ENCODE results near the gene NT5DC1. TPM values are rescaled to one million over a fixed set of nuclear protein-coding genes. Genes with fewer than 3 reads are reported as not detected.

Gene NT5DC1
- total and polyA plus RNA-seq, 4 donors, result 8.6 to 49.0 (median 22.1) TPM

DNA sequence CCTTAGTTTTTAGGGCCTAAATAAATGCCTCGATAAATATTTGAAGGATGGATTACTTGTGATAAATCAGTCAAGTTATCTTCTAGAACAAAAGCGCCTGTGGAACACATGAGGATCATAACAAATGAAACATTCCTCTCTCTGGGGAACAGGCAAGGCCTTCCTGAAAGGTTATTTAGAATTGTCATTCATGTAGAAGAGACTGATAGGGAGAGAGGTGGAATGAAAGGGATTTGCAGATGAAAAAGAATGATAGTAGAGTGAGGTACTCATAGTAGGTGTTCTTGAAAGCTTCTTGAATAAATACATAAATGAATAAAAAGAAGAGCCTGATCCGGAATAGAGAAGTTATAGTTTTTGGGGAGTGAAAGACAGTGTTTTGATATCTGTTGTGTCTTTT, 122.7 kb downstream of the NT5DC1 start:
- Histone ChIP-seq H3K36me3 (ENCODE audit: control insufficient read depth in 4 of 4, insufficient read depth in 4 of 4, low read length in 4 of 4) (peaks cover 0 to 10% (median 0%) of the 10 kb centered on the region in 4 donors), H3K27ac (ENCODE audit: low read depth in 1 of 2, low read length in 1 of 2) (no peak overlapping the region), H3K9ac (ENCODE audit: insufficient read depth in 1 of 2, low read length in 2 of 2) (no peak overlapping the region), H3K4me3 (no peak overlapping the region), H3K27me3 (ENCODE audit: control insufficient read depth in 3 of 3, insufficient read depth in 3 of 3, low read length in 2 of 3) (no peaks in the 10 kb centered on the region), H3K9me3 (ENCODE audit: control insufficient read depth in 4 of 4, insufficient read depth in 3 of 4, low read length in 3 of 4) (no peaks in the 10 kb centered on the region), H3K4me1 (ENCODE audit: control insufficient read depth in 5 of 5, insufficient read depth in 5 of 5, low read length in 5 of 5) (no peaks in the 10 kb centered on the region)
- WGBS, 2 donors, result 94 to 98% methylated on average over 3 of the region's 3 CpGs
- DNase-seq (no peak), ATAC-seq (ENCODE audit: insufficient read depth, low FRiP score) (no peak)
- TF ChIP-seq, protein P1, sequence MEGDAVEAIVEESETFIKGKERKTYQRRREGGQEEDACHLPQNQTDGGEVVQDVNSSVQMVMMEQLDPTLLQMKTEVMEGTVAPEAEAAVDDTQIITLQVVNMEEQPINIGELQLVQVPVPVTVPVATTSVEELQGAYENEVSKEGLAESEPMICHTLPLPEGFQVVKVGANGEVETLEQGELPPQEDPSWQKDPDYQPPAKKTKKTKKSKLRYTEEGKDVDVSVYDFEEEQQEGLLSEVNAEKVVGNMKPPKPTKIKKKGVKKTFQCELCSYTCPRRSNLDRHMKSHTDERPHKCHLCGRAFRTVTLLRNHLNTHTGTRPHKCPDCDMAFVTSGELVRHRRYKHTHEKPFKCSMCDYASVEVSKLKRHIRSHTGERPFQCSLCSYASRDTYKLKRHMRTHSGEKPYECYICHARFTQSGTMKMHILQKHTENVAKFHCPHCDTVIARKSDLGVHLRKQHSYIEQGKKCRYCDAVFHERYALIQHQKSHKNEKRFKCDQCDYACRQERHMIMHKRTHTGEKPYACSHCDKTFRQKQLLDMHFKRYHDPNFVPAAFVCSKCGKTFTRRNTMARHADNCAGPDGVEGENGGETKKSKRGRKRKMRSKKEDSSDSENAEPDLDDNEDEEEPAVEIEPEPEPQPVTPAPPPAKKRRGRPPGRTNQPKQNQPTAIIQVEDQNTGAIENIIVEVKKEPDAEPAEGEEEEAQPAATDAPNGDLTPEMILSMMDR (IDR thresholded peaks at IDR 0.05; ENCODE audit: control extremely low read depth, extremely low read depth), result no peak

DNA sequence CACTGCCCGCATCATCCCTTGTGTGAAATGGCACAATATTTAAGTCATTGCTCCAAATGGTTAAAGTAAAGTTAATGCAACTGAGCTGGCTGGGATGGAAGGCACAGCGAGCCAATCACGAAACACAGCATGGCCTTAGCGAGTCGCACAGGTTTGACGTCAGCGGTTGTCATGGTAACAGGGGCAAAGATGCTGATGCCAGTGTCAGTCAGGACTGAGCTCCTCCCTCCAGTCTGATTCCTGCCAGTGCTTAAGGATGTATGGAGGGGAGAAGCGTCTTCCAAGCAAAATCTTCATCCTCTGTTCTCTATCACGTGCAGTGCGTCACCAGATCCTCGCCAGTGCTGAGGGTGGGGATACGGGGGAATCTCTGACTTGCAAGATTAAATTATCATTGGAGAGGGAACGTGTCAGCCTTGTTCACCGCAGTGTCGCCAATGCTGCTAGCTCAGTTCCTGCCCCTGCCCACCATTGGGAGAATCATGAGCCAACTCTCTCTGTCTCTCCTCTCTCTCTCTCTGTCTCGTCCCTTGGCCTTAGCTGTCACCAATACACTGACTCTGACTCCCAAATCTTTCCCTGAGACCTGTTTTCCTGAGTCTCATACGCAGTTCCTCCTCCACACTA, 128.7 kb downstream of the NT5DC1 start:
- ATAC-seq (ENCODE audit: insufficient read depth, low FRiP score) (peak; percentile 41), DNase-seq (peak; percentile 85 to 91 (median 90))
- TF ChIP-seq, protein P1 (IDR thresholded peaks at IDR 0.05; ENCODE audit: control extremely low read depth, extremely low read depth), result no peak
- no peak overlapping the region for H3K4me3 ChIP-seq
- H3K27me3 ChIP-seq (ENCODE audit: control insufficient read depth in 3 of 3, insufficient read depth in 3 of 3, low read length in 2 of 3), result no peaks in the 10 kb centered on the region
- H3K9me3 ChIP-seq (ENCODE audit: control insufficient read depth in 4 of 4, insufficient read depth in 3 of 4, low read length in 3 of 4), result no peaks in the 10 kb centered on the region
- WGBS, 2 donors, result 85 to 86% methylated on average over 17 of the region's 17 CpGs
- H3K36me3 ChIP-seq (ENCODE audit: control insufficient read depth in 4 of 4, insufficient read depth in 4 of 4, low read length in 4 of 4), result peaks cover 0 to 8% (median 2%) of the 10 kb centered on the region in 4 donors
- no peak overlapping the region for H3K27ac ChIP-seq (ENCODE audit: low read depth in 1 of 2, low read length in 1 of 2)
- H3K4me1 ChIP-seq (ENCODE audit: control insufficient read depth in 5 of 5, insufficient read depth in 5 of 5, low read length in 5 of 5), result no peaks in the 10 kb centered on the region
- no peak overlapping the region for H3K9ac ChIP-seq (ENCODE audit: insufficient read depth in 1 of 2, low read length in 2 of 2)

DNA sequence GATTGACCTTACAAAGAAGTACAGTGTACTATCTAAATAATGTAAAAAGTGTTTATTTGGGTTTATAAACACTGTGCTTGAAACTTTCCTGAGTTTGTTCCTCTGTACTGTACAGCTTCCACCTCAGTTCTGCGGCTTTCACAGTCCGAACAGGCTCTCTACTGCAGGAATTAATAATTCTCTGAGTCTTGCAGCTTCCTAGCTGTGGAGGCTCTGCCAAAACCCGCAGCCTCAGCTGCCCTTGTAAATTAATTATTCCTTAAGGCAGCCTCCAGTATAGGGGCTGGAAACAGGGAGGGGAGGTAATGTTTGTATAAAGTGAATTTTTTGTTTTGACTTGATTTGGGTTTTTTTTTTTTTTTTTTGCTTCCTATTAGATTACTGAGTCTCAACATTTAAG, 134.0 kb downstream of the NT5DC1 start:
- H3K27ac ChIP-seq (ENCODE audit: low read depth in 1 of 2, low read length in 1 of 2), result no peak overlapping the region
- peaks cover 3 to 13% (median 8%) of the 10 kb centered on the region in 4 donors for H3K36me3 ChIP-seq (ENCODE audit: control insufficient read depth in 4 of 4, insufficient read depth in 4 of 4, low read length in 4 of 4)
- no peaks in the 10 kb centered on the region for H3K27me3 ChIP-seq (ENCODE audit: control insufficient read depth in 3 of 3, insufficient read depth in 3 of 3, low read length in 2 of 3)
- no peak overlapping the region for H3K4me3 ChIP-seq
- ATAC-seq (ENCODE audit: insufficient read depth, low FRiP score) (no peak), DNase-seq (peak in 2 of 3 donors; percentile 47 to 65)
- peaks cover 0 to 6% (median 0%) of the 10 kb centered on the region in 5 donors for H3K4me1 ChIP-seq (ENCODE audit: control insufficient read depth in 5 of 5, insufficient read depth in 5 of 5, low read length in 5 of 5)
- H3K9ac ChIP-seq (ENCODE audit: insufficient read depth in 1 of 2, low read length in 2 of 2), result no peak overlapping the region
- WGBS, 2 donors, result 77 to 79% methylated on average over 3 of the region's 3 CpGs
- TF ChIP-seq, protein P1 (IDR thresholded peaks at IDR 0.05; ENCODE audit: control extremely low read depth, extremely low read depth), result no peak
- H3K9me3 ChIP-seq (ENCODE audit: control insufficient read depth in 4 of 4, insufficient read depth in 3 of 4, low read length in 3 of 4), result no peaks in the 10 kb centered on the region

DNA sequence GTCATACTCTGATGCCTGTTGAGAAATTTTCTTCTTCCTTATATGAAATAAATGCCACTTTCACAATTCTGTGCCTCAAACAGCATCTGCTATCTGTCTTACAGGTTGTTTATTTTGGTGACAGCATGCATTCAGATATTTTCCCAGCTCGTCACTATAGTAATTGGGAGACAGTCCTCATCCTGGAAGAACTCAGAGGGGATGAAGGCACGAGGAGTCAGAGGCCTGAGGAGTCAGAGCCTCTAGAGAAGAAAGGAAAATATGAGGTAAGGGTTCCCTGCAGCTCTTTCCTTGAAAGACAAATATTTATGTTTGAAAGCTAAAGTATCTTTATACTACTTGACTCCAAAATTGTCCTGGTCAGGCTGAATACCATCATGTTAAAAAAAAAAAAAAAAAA, 137.4 kb downstream of the NT5DC1 start:
- Histone ChIP-seq H3K36me3 (ENCODE audit: control insufficient read depth in 4 of 4, insufficient read depth in 4 of 4, low read length in 4 of 4) (peaks cover 3 to 10% (median 8%) of the 10 kb centered on the region in 4 donors), H3K9me3 (ENCODE audit: control insufficient read depth in 4 of 4, insufficient read depth in 3 of 4, low read length in 3 of 4) (no peaks in the 10 kb centered on the region), H3K27ac (ENCODE audit: low read depth in 1 of 2, low read length in 1 of 2) (no peak overlapping the region), H3K4me1 (ENCODE audit: control insufficient read depth in 5 of 5, insufficient read depth in 5 of 5, low read length in 5 of 5) (peaks cover 0 to 6% (median 0%) of the 10 kb centered on the region in 5 donors), H3K27me3 (ENCODE audit: control insufficient read depth in 3 of 3, insufficient read depth in 3 of 3, low read length in 2 of 3) (no peaks in the 10 kb centered on the region), H3K9ac (ENCODE audit: insufficient read depth in 1 of 2, low read length in 2 of 2) (no peak overlapping the region), H3K4me3 (no peak overlapping the region)
- DNase-seq, result no peak
- no peak for ATAC-seq (ENCODE audit: insufficient read depth, low FRiP score)
- TF ChIP-seq, protein P1 (IDR thresholded peaks at IDR 0.05; ENCODE audit: control extremely low read depth, extremely low read depth), result no peak
- 73 to 79% methylated on average over 2 of the region's 2 CpGs for WGBS, 2 donors

Measured in lung (tissue), 12 donors.